Keratinocyte (primary cell): Measurements from ENCODE around the gene CAPNS1. TPM values are rescaled to one million over a fixed set of nuclear protein-coding genes. Genes with fewer than 3 reads are reported as not detected.

Source experiments
- DNase-seq: peaks from one replicate; pipeline ENCODE4 v3.0.0-alpha.2; 2011; ENCODE audit warnings: low read depth, missing footprints, low spot score
- FAIRE-seq: peaks from 2 replicates; lab custom pipeline; 2011; peaks lifted over from hg19 to GRCh38; lab: Jason Lieb, UNC
- H2AFZ ChIP-seq: 2 replicates; pipeline ENCODE4 v1.6.0; 2012; ENCODE audit warnings: low read length, control low read depth, inconsistent platforms; ENCODE audit not compliant: control insufficient read depth
- H3K27ac ChIP-seq: 2 replicates; pipeline ENCODE4 v1.5.1; 2011; ENCODE audit warnings: low read length; ENCODE audit not compliant: control insufficient read depth, insufficient read depth
- H3K27me3 ChIP-seq: 3 replicates; pipeline ENCODE4 v1.6.0; 2011; ENCODE audit warnings: low read length; ENCODE audit not compliant: control insufficient read depth, insufficient read depth; ENCODE audit errors: extremely low read depth
- H3K36me3 ChIP-seq, 2 experiments: 2 replicates in 1 of 2; 3 replicates in 1 of 2; pipeline ENCODE4 v1.5.1; 2011; ENCODE audit warnings: low read length in 2 of 2, mild to moderate bottlenecking in 1 of 2; ENCODE audit not compliant: control insufficient read depth in 2 of 2, insufficient read depth in 2 of 2; ENCODE audit errors: extremely low read depth in 1 of 2
- H3K4me1 ChIP-seq: 3 replicates; pipeline ENCODE4 v1.5.1; 2011; ENCODE audit warnings: low read length; ENCODE audit not compliant: control insufficient read depth, insufficient read depth; ENCODE audit errors: extremely low read depth
- H3K4me2 ChIP-seq: 3 replicates; pipeline ENCODE4 v1.6.0; 2011; ENCODE audit warnings: low read depth, low read length; ENCODE audit not compliant: control insufficient read depth, insufficient read depth; ENCODE audit errors: extremely low read depth
- H3K4me3 ChIP-seq, 3 experiments: fragments of 200-600 bp in 1 of 3; sonication (generic) in 1 of 3; 2 replicates in 2 of 3; 3 replicates in 1 of 3; pipeline ENCODE4 v1.5.1; 2011 to 2016; ENCODE audit warnings: low read length in 3 of 3, mild to moderate bottlenecking in 3 of 3, control low read depth in 2 of 3, inconsistent platforms in 1 of 3, low read depth in 1 of 3, mixed read lengths in 1 of 3, mixed run types in 1 of 3, moderate library complexity in 1 of 3; ENCODE audit not compliant: control insufficient read depth in 2 of 3, insufficient read depth in 2 of 3; ENCODE audit errors: extremely low read depth in 1 of 3
- H3K79me2 ChIP-seq: 2 replicates; pipeline ENCODE4 v1.6.0; 2012; ENCODE audit warnings: low read length; ENCODE audit not compliant: control insufficient read depth, insufficient read depth
- H3K9ac ChIP-seq: 3 replicates; pipeline ENCODE4 v1.6.0; 2011; ENCODE audit warnings: low read length; ENCODE audit not compliant: control insufficient read depth, insufficient read depth; ENCODE audit errors: extremely low read depth
- H3K9me1 ChIP-seq: 3 replicates; pipeline ENCODE4 v1.6.0; 2011; ENCODE audit warnings: low read length; ENCODE audit not compliant: control insufficient read depth, insufficient read depth; ENCODE audit errors: extremely low read depth
- H3K9me3 ChIP-seq: 2 replicates; pipeline ENCODE4 v1.5.1; 2012; ENCODE audit warnings: low read depth, low read length; ENCODE audit not compliant: control insufficient read depth
- H4K20me1 ChIP-seq: 3 replicates; pipeline ENCODE4 v1.6.0; 2011; ENCODE audit warnings: low read length; ENCODE audit not compliant: control insufficient read depth, insufficient read depth; ENCODE audit errors: extremely low read depth
- EZH2 ChIP-seq: IDR thresholded peaks from one replicate; pipeline ENCODE4 v1.6.1; 2012; ENCODE audit warnings: inconsistent platforms, mild to moderate bottlenecking, low read length, moderate library complexity
- dilution Hi-C: fragments of 300-500 bp; cut with MboI; formaldehyde crosslinking; loops from one replicate; pipeline ENCODE4 v1.7.0; 2020; ENCODE audit warnings: low sequenced_read_pairs; ENCODE audit not compliant: extremely low pct_ligation_motif_present
- polyA plus RNA-seq, 5 experiments: library from polyadenylated mRNA; depleted of rRNA in 3 of 5; stranded (reverse) in 3 of 5; stranded (forward) in 1 of 5; unstranded in 1 of 5; fragments of >200 nt; gene quantifications; 1 replicate in 1 of 5; 2 replicates in 3 of 5; 3 replicates in 1 of 5; pipeline versions ENCODE4 v1.2.1 to v1.2.3, GENCODE V29; 2011 to 2012; ENCODE audit warnings: missing spikeins in 2 of 5, low read depth in 1 of 5, low replicate concordance in 1 of 5
- TF ChIP-seq, protein P1 (sequence below), 3 experiments: IDR thresholded peaks in 1 of 3; conservative IDR thresholded peaks in 1 of 3; optimal IDR thresholded peaks in 1 of 3; 2 replicates in 2 of 3; 3 replicates in 1 of 3; pipeline versions ENCODE3 to v1.5.1; 2011; ENCODE audit warnings: low read length in 3 of 3, mild to moderate bottlenecking in 3 of 3, moderate library complexity in 2 of 3, control low read depth in 1 of 3, inconsistent platforms in 1 of 3; ENCODE audit not compliant: insufficient read depth in 2 of 3; ENCODE audit errors: extremely low read depth in 1 of 3

The CAPNS1 gene
- polyA plus RNA-seq, 1 donor (not counting 4 experiments of a cell fraction or from before 2014, with no cell fraction given) = 884 TPM

- TF ChIP-seq EZH2 = no peak
- TF ChIP-seq, protein P1, sequence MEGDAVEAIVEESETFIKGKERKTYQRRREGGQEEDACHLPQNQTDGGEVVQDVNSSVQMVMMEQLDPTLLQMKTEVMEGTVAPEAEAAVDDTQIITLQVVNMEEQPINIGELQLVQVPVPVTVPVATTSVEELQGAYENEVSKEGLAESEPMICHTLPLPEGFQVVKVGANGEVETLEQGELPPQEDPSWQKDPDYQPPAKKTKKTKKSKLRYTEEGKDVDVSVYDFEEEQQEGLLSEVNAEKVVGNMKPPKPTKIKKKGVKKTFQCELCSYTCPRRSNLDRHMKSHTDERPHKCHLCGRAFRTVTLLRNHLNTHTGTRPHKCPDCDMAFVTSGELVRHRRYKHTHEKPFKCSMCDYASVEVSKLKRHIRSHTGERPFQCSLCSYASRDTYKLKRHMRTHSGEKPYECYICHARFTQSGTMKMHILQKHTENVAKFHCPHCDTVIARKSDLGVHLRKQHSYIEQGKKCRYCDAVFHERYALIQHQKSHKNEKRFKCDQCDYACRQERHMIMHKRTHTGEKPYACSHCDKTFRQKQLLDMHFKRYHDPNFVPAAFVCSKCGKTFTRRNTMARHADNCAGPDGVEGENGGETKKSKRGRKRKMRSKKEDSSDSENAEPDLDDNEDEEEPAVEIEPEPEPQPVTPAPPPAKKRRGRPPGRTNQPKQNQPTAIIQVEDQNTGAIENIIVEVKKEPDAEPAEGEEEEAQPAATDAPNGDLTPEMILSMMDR (optimal IDR thresholded peaks at IDR 0.05 in 1 of 3, IDR thresholded peaks at IDR 0.05 in 1 of 3, conservative IDR thresholded peaks at IDR 0.05 in 1 of 3; ENCODE audit: extremely low read depth in 1 of 3, insufficient read depth in 2 of 3, low read length in 3 of 3) = no peak
- H3K36me3 ChIP-seq = peaks cover 23 to 31% of the 10 kb centered on the region in 2 experiments
- no peak for FAIRE-seq
Observed at GRCh38 chr19:36121486-36122124, 18.3 kb upstream of the CAPNS1 start.

DNA sequence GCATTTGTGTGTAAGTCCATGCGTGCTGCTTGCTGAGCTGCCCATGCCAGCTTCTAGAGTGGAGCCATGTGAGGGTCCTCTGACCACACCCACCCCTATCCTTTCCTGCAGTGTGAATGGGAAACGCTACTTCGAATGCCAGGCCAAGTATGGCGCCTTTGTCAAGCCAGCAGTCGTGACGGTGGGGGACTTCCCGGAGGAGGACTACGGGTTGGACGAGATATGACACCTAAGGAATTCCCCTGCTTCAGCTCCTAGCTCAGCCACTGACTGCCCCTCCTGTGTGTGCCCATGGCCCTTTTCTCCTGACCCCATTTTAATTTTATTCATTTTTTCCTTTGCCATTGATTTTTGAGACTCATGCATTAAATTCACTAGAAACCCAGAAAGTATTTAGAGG, 14.3 kb upstream of the CAPNS1 start:
- no peak for FAIRE-seq
- Histone ChIP-seq H3K4me3 (no peak overlapping the region), H4K20me1 (no peaks in the 10 kb centered on the region), H3K4me2 (no peak overlapping the region), H3K4me1 (peaks cover 3% of the 10 kb centered on the region), H3K27me3 (no peaks in the 10 kb centered on the region), H3K36me3 (peaks cover 11 to 19% of the 10 kb centered on the region in 2 experiments), H2AFZ (no peak overlapping the region), H3K9me1 (no peaks in the 10 kb centered on the region), H3K79me2 (no peaks in the 10 kb centered on the region), H3K27ac (no peak overlapping the region), H3K9ac (no peak overlapping the region), H3K9me3 (no peaks in the 10 kb centered on the region)
- dilution Hi-C loops = no loop called here
- DNase-seq = no peak
- TF ChIP-seq EZH2 = no peak
- TF ChIP-seq, protein P1 (optimal IDR thresholded peaks at IDR 0.05 in 1 of 3, IDR thresholded peaks at IDR 0.05 in 1 of 3, conservative IDR thresholded peaks at IDR 0.05 in 1 of 3; ENCODE audit: extremely low read depth in 1 of 3, insufficient read depth in 2 of 3, low read length in 3 of 3) = no peak

More at GRCh38 chr19:36121486-36122124, 18.3 kb upstream of the CAPNS1 start:
- Histone ChIP-seq H3K4me3 (no peak overlapping the region), H3K79me2 (peaks cover 4% of the 10 kb centered on the region), H3K27ac (no peak overlapping the region), H2AFZ (no peak overlapping the region), H3K9me3 (no peaks in the 10 kb centered on the region), H3K4me2 (no peak overlapping the region), H3K4me1 (no peaks in the 10 kb centered on the region), H3K27me3 (no peaks in the 10 kb centered on the region), H3K9ac (no peak overlapping the region), H3K9me1 (no peaks in the 10 kb centered on the region), H4K20me1 (no peaks in the 10 kb centered on the region)
- no peak for DNase-seq
- dilution Hi-C loops = no loop called here
